GM12878 (cell line): ENCODE data around the gene MEGF6. TPM values are rescaled to one million over a fixed set of nuclear protein-coding genes. Genes with fewer than 3 reads are reported as not detected.
A peak's percentile ranks its signal among the peaks of the same experiment; 100 is the strongest.

ENCODE experiments used
- ATAC-seq: fragments of 200-7000 bp; cut with Tn5 transposase; 3 replicates; pipeline ENCODE4 v1.9.1; 2020; ENCODE audit warnings: mild to moderate bottlenecking, moderate library complexity
- BruUV-seq: library from RNA; stranded (reverse); fragments of 400-500 nt; replicated peaks from 2 replicates; lab custom pipeline; 2021; lab: Mats Ljungman, UMichigan
- CTCF ChIA-PET: fragments of 300-600 bp; sonication (Branson Sonifier 250); formaldehyde crosslinking; extraction: SDS; loops from one replicate; lab custom pipeline; 2021; ENCODE audit warnings: inconsistent platforms; lab: Yijun Ruan, JAX
- POLR2A ChIA-PET: fragments of 350-600 bp; formaldehyde crosslinking; extraction: SDS; loops from one replicate; lab custom pipeline; 2021; ENCODE audit warnings: inconsistent platforms; lab: Charles Lee
- RAD21 ChIA-PET: fragments of 300-600 bp; sonication (Branson Sonifier 250); formaldehyde crosslinking; loops from one replicate; lab custom pipeline; 2023; ENCODE audit warnings: antibody characterized with exemption; ENCODE audit not compliant: unreplicated experiment; lab: Charles Lee
- SMC1A ChIA-PET: fragments of 300-600 bp; sonication (Branson Sonifier 250); formaldehyde crosslinking; loops from one replicate; lab custom pipeline; 2023; ENCODE audit not compliant: unreplicated experiment, uncharacterized antibody; lab: Charles Lee
- DNase-seq: peaks from one replicate; pipeline ENCODE4 v3.0.0-alpha.2; 2011; ENCODE audit warnings: low read depth, low spot score
- FAIRE-seq: peaks from 3 replicates; lab custom pipeline; 2011; peaks lifted over from hg19 to GRCh38; lab: Jason Lieb, UNC
- H2AFZ ChIP-seq: 2 replicates; pipeline ENCODE4 v1.6.0; 2011; ENCODE audit warnings: low read depth, low read length, control low read depth; ENCODE audit not compliant: control insufficient read depth
- H3K27ac ChIP-seq: 2 replicates; pipeline ENCODE4 v1.5.1; 2011; ENCODE audit warnings: control low read depth; ENCODE audit not compliant: control insufficient read depth, insufficient read depth
- H3K27me3 ChIP-seq, 2 experiments: replicated peaks in 1 of 2; 2 replicates each; pipeline versions ENCODE4 v1.6.0 to v1.6.1; 2011; ENCODE audit warnings: low read length in 1 of 2; ENCODE audit not compliant: control insufficient read depth in 2 of 2, insufficient read depth in 2 of 2
- H3K36me3 ChIP-seq, 2 experiments: 2 replicates each; pipeline ENCODE4 v1.5.1; 2011; ENCODE audit warnings: low read length in 1 of 2; ENCODE audit not compliant: control insufficient read depth in 2 of 2, insufficient read depth in 2 of 2
- H3K4me1 ChIP-seq: 2 replicates; pipeline ENCODE4 v1.6.1; 2011; ENCODE audit warnings: mild to moderate bottlenecking, low read length, moderate library complexity, mixed read lengths; ENCODE audit not compliant: control insufficient read depth, insufficient read depth
- H3K4me2 ChIP-seq: 2 replicates; pipeline ENCODE4 v1.6.0; 2011; ENCODE audit warnings: control low read depth; ENCODE audit not compliant: control insufficient read depth, insufficient read depth
- H3K4me3 ChIP-seq: fragments of 200-600 bp; sonication (generic); 2 replicates; pipeline ENCODE4 v1.5.1; 2016
- H3K79me2 ChIP-seq: 2 replicates; pipeline ENCODE4 v1.6.0; 2011; ENCODE audit warnings: low read length; ENCODE audit not compliant: control insufficient read depth, insufficient read depth
- H3K9ac ChIP-seq: 2 replicates; pipeline ENCODE4 v1.8.0; 2011; ENCODE audit warnings: low read length, control low read depth, mixed read lengths; ENCODE audit not compliant: control insufficient read depth, insufficient read depth
- H3K9me3 ChIP-seq: replicated peaks from 3 replicates; pipeline ENCODE4 v1.5.1; 2011; ENCODE audit warnings: mild to moderate bottlenecking, low read length; ENCODE audit not compliant: control insufficient read depth, insufficient read depth
- H4K20me1 ChIP-seq: 2 replicates; pipeline ENCODE4 v1.6.0; 2011; ENCODE audit not compliant: control insufficient read depth, insufficient read depth
- BHLHE40 ChIP-seq, 2 experiments: fragments of 450-650 bp in 1 of 2; IDR thresholded peaks; 2 replicates each; pipeline ENCODE4 v1.6.1; 2011 to 2017; ENCODE audit warnings: low read depth in 2 of 2, borderline replicate concordance in 1 of 2, improper control_type of control experiment in 1 of 2, low read length in 1 of 2, mild to moderate bottlenecking in 1 of 2
- SUPT20H ChIP-seq: IDR thresholded peaks from 2 replicates; pipeline ENCODE4 v1.6.1; 2011; ENCODE audit warnings: low read depth, mild to moderate bottlenecking, low read length, moderate library complexity, borderline replicate concordance; ENCODE audit not compliant: control insufficient read depth
- TCF3 ChIP-seq: IDR thresholded peaks from 2 replicates; pipeline ENCODE4 v1.6.1; 2012; ENCODE audit warnings: low read depth, mild to moderate bottlenecking, low read length, borderline replicate concordance; ENCODE audit not compliant: insufficient read depth
- WGBS: methylation state at CpG from one replicate; pipeline ENCODE4 v1.1.6; 2016; ENCODE audit warnings: low lambda C conversion rate; ENCODE audit not compliant: insufficient replicate concordance, insufficient coverage; ENCODE audit errors: missing lambda C conversion rate; 5-methylcytosine and 5-hydroxymethylcytosine counted together
- in situ Hi-C: fragments of 300-500 bp; cut with MboI; formaldehyde crosslinking; loops from 9 replicates; pipeline ENCODE4 v1.14.3; 2018; ENCODE audit warnings: mixed read lengths
- intact Hi-C: fragments of 100-400 bp; cut with micrococcal nuclease; formaldehyde crosslinking; loops from one replicate; pipeline ENCODE4 v1.14.2; 2022; ENCODE audit not compliant: unreplicated experiment
- polyA plus RNA-seq, 11 experiments: library from polyadenylated mRNA; depleted of rRNA in 4 of 11; unstranded in 6 of 11; stranded (reverse) in 5 of 11; fragments of >200 nt; fragmentation: Nextera tagmentation in 4 of 11; fragmentation: Illumina TruSeq in 1 of 11; extraction: Ambion mirVana in 4 of 11; extraction: Trizol in 1 of 11; gene quantifications; 1 replicate in 1 of 11; 2 replicates in 10 of 11; pipeline versions ENCODE4 v1.2.1 to v1.2.3, GENCODE V29; 2011 to 2016; ENCODE audit warnings: inconsistent platforms in 2 of 11, missing spikeins in 2 of 11, low read depth in 1 of 11
- total RNA-seq, 4 experiments: library from RNA; depleted of rRNA in 3 of 4; stranded (reverse); fragments of >200 nt in 3 of 4; fragmentation: Illumina TruSeq in 1 of 4; extraction: Trizol in 1 of 4; gene quantifications; 2 replicates each; pipeline versions ENCODE4 v1.2.1 to v1.2.3, GENCODE V29; 2013 to 2021
- TF ChIP-seq, protein P1 (sequence below): IDR thresholded peaks from 2 replicates; pipeline ENCODE4 v1.6.1; 2011; ENCODE audit warnings: borderline replicate concordance, low read depth, mild to moderate bottlenecking, moderate library complexity, low read length; ENCODE audit not compliant: insufficient read depth, poor library complexity, severe bottlenecking
- TF ChIP-seq, protein P2 (sequence below): IDR thresholded peaks from 2 replicates; pipeline ENCODE4 v1.6.1; 2011; ENCODE audit warnings: mild to moderate bottlenecking, low read depth, low read length, moderate library complexity; ENCODE audit not compliant: insufficient replicate concordance

The MEGF6 gene
- total and polyA plus RNA-seq, 10 of the 15 experiments (the other 5 are each of a cell fraction or from before 2014, with no cell fraction given), result 0.03 to 0.41 TPM; not detected in 8

DNA sequence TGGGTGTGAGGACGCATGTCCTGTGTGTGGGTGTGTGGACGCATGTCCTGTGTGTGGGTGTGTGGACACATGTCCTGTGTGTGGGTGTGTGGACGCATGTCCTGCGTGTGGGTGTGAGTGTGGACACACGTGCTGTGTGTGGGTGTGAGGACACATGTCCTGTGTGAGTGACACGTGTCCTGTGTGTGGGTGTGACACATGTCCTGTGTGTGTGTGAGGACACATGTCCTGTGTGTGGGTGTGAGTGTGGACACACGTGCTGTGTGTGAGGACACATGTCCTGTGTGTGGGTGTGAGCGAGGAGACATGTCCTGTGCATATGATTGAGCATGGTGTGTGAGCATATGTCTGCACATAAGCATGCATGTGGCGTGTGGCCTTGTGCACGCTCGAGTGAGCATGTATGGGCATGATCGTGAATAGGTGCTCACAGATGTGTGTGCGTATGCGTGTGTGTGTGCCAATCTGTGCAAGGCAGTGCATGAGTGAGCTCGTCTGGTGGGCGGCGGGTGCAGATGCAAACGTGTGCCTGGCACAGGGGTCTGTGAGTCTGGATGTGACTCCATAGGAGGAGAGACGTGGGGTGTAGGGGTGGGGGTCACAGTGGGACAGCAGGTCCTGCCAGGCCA lies 25.3 kb downstream of the MEGF6 start:
- no peaks in the 10 kb centered on the region; the same call in 2 of the 3 replicates for H3K9me3 ChIP-seq
- 59% methylated on average over 19 of the region's 19 CpGs for whole genome bisulfite sequencing

More for the DNA sequence above, 25.3 kb downstream of the MEGF6 start:
- RAD21 ChIA-PET, result no interaction called here
- FAIRE-seq, result no peak
- no peaks in the 10 kb centered on the region for H3K27me3 ChIP-seq
- no peak for DNase-seq
- CTCF ChIA-PET, result no interaction called here
- no peaks in the 10 kb centered on the region for H4K20me1 ChIP-seq
- in situ Hi-C loops, result no loop called here
- no peak overlapping the region for H3K9ac ChIP-seq
- SMC1A ChIA-PET, result no interaction called here
- TF ChIP-seq, protein P1, sequence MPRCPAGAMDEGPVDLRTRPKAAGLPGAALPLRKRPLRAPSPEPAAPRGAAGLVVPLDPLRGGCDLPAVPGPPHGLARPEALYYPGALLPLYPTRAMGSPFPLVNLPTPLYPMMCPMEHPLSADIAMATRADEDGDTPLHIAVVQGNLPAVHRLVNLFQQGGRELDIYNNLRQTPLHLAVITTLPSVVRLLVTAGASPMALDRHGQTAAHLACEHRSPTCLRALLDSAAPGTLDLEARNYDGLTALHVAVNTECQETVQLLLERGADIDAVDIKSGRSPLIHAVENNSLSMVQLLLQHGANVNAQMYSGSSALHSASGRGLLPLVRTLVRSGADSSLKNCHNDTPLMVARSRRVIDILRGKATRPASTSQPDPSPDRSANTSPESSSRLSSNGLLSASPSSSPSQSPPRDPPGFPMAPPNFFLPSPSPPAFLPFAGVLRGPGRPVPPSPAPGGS, result peak; percentile 86
- peak; percentile 70; the same call in 1 of the 2 replicates for TF ChIP-seq TCF3
- TF ChIP-seq, protein P2, sequence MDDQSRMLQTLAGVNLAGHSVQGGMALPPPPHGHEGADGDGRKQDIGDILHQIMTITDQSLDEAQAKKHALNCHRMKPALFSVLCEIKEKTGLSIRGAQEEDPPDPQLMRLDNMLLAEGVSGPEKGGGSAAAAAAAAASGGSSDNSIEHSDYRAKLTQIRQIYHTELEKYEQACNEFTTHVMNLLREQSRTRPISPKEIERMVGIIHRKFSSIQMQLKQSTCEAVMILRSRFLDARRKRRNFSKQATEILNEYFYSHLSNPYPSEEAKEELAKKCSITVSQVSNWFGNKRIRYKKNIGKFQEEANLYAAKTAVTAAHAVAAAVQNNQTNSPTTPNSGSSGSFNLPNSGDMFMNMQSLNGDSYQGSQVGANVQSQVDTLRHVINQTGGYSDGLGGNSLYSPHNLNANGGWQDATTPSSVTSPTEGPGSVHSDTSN, result peak; percentile 4
- no peak for TF ChIP-seq SUPT20H
- TF ChIP-seq BHLHE40 (IDR thresholded peaks at IDR 0.05; ENCODE audit: borderline replicate concordance in 1 of 2, low read depth in 2 of 2, low read length in 1 of 2), result no peak
- intact Hi-C loops, result no loop called here
- no peaks in the 10 kb centered on the region for H3K4me1 ChIP-seq
- no peak overlapping the region for H3K27ac ChIP-seq
- H3K79me2 ChIP-seq, result no peaks in the 10 kb centered on the region
- no peak overlapping the region for H2AFZ ChIP-seq
- no peak overlapping the region for H3K4me3 ChIP-seq
- no peaks in the 10 kb centered on the region for H3K36me3 ChIP-seq
- H3K4me2 ChIP-seq, result no peak overlapping the region
- BruUV-seq, result no TSS peak
- ATAC-seq, result no peak
- POLR2A ChIA-PET, result no interaction called here
